ENCODE measurements around the gene LRCH3.

Gene LRCH3

DNA sequence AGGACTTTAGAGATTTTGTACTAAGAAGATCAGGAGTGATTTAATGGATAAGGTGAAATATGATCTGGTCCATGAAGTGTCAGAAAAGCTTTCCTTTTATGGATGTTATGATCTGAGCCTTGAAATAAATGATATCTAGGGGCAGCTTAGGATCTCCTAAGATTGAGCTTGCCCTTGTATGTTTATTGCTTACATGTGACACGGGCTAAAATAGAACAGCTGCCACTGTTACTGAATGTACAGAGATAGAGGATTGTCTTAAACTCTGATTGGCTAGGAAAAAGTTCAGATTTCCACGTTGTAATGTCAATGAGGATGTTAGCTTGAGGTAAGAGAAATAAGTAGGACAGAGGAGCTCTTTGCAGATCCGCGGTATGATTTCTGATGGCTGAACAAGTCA, 32.5 kb upstream of the LRCH3 start:
- no peak overlapping the region for H3K4me3 ChIP-seq (replicated peaks in 1 of 2; ENCODE audit: low read depth in 2 of 2, low read length in 2 of 2)
- no peak for DNase-seq (ENCODE audit: low read depth in 2 of 2)
- TF ChIP-seq, protein P1, sequence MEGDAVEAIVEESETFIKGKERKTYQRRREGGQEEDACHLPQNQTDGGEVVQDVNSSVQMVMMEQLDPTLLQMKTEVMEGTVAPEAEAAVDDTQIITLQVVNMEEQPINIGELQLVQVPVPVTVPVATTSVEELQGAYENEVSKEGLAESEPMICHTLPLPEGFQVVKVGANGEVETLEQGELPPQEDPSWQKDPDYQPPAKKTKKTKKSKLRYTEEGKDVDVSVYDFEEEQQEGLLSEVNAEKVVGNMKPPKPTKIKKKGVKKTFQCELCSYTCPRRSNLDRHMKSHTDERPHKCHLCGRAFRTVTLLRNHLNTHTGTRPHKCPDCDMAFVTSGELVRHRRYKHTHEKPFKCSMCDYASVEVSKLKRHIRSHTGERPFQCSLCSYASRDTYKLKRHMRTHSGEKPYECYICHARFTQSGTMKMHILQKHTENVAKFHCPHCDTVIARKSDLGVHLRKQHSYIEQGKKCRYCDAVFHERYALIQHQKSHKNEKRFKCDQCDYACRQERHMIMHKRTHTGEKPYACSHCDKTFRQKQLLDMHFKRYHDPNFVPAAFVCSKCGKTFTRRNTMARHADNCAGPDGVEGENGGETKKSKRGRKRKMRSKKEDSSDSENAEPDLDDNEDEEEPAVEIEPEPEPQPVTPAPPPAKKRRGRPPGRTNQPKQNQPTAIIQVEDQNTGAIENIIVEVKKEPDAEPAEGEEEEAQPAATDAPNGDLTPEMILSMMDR (IDR thresholded peaks at IDR 0.05; ENCODE audit: low read depth, low read length): no peak

DNA sequence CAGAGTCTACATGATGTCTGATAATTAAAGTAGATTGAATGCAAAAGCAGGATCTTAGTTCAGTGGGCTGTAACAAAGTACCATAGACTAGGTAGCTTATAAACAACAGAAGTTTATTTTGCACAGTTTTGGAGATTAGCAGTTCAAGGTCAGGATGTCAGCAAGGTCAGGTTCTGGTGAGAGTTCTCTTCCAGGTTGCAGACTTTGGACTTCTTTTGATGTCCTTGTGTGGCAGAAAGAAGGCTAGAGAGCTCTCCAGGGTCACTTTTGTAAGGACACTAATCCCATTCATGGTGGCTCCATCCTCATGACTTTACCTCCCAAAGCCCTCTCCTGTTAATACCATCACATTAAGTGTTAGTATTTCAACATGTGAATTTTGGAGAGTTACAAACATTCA, 29.3 kb upstream of the LRCH3 start:
- TF ChIP-seq, protein P1 (IDR thresholded peaks at IDR 0.05; ENCODE audit: low read depth, low read length): no peak
- DNase-seq (ENCODE audit: low read depth in 2 of 2): no peak
- H3K4me3 ChIP-seq (replicated peaks in 1 of 2; ENCODE audit: low read depth in 2 of 2, low read length in 2 of 2): no peak overlapping the region

DNA sequence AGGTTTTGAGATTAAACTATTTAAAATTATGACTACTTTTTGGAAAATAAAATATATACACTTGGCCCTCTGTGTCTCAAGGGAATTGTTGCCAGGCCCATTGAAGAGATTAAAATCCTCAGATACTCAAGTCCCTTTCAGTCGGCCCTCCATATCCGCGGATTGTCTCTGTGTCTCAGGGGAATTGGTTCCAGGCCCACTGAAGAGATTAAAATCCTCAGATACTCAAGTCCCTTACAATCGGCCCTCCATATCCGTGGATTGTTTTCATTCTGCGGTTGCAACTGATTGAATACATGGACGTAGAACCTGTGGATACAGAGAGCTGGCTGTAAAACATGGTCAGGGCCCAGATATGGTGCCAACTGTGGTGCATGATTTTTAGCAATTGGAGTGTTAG, 15.7 kb upstream of the LRCH3 start:
- H3K4me3 ChIP-seq (replicated peaks in 1 of 2; ENCODE audit: low read depth in 2 of 2, low read length in 2 of 2): no peak overlapping the region
- no peak for DNase-seq (ENCODE audit: low read depth in 2 of 2)
- TF ChIP-seq, protein P1 (IDR thresholded peaks at IDR 0.05; ENCODE audit: low read depth, low read length): no peak

DNA sequence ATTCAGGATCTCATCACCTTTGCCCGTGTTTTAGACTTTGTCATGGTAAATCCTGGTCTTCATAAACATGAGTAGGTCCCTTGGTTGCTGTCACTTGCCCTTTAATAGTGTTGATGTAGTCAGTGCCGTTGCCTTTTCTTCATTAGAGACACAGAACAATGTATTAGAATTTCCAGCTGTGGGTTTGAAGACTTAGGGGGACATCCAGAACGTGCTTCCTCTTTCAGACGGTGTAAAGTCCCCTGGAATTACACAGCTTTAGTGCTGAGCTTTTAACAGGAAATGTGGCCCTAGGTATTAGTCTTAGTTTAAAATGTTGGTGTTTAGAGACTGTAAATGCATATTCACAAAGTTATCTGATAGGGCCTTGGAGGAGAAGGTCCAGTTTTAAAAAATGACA, 8.8 kb upstream of the LRCH3 start:
- TF ChIP-seq, protein P1 (IDR thresholded peaks at IDR 0.05; ENCODE audit: low read depth, low read length): no peak
- no peak overlapping the region for H3K4me3 ChIP-seq (replicated peaks in 1 of 2; ENCODE audit: low read depth in 2 of 2, low read length in 2 of 2)
- no peak for DNase-seq (ENCODE audit: low read depth in 2 of 2)

DNA sequence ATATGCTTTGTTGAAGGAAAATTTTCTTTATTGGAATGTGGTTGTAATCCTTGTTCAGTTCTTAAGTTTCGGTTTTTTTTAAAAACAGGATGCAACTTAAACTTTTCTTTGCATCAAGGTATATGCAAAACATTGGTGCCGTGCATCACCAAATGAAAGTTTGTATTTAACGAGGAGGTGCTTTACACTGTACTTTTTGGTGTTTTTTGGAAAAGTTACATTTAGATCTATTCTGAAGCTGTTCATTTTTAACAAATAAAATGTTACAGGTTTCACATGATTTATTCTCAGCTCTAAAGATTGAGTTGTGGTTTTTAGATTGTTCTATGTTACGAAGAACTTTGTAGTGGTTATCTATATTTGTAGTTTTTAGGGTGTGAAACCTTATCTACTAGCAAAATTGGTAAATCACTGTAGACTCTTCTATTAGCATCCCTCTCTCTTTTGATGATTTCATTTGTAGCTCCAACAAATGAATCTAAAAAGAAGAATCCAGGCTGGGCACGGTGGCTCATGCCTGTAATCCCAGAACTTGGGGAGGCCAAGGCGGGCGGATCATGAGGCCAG, 7.0 kb upstream of the LRCH3 start:
- no peak for DNase-seq (ENCODE audit: low read depth in 2 of 2)
- TF ChIP-seq, protein P1 (IDR thresholded peaks at IDR 0.05; ENCODE audit: low read depth, low read length): no peak
- no peak overlapping the region for H3K4me3 ChIP-seq (replicated peaks in 1 of 2; ENCODE audit: low read depth in 2 of 2, low read length in 2 of 2)

DNA sequence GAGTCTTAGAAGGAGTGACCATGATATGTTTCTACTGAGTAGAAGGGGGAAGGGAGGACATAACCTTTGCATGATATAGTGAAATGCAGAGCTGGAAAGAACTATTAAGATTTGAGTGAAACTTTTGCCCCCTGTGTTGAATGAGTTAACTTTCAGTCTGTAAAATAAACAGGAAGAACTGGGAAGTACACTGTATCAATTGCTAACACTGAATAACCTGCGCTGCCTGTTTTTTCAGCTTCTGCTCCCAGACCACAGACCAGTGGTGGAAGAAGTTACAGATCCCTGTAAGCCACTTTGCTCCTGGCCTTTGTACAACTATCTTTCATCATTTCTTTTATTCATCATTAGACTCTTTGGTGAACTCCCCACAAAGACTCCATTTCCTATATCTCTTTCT, 3.6 kb upstream of the LRCH3 start:
- DNase-seq (ENCODE audit: low read depth in 2 of 2): no peak
- no peak overlapping the region for H3K4me3 ChIP-seq (replicated peaks in 1 of 2; ENCODE audit: low read depth in 2 of 2, low read length in 2 of 2)
- TF ChIP-seq, protein P1 (IDR thresholded peaks at IDR 0.05; ENCODE audit: low read depth, low read length): no peak

DNA sequence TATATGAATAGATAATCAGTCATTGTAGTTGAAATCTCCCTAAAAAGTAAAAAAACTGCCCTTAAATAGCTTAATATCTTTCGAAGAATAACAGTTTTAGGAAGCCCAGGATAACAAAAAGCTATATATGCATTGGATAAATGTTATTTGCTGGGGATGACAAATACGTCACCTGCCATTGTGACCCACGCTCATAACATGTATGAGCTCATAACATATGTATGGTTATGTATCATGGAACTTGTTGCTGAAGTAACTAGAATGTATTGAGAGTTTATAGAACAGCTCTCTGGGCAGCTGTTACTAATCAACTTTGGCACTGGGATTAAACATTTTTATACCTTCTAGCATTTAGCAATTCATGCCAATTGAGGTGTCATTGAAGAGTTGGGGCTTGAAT, 1.7 kb upstream of the LRCH3 start:
- no peak for DNase-seq (ENCODE audit: low read depth in 2 of 2)
- TF ChIP-seq, protein P1 (IDR thresholded peaks at IDR 0.05; ENCODE audit: low read depth, low read length): no peak
- H3K4me3 ChIP-seq (replicated peaks in 1 of 2; ENCODE audit: low read depth in 2 of 2, low read length in 2 of 2): no peak overlapping the region

Data from cardiac fibroblast (primary cell).